Motor neuron (in vitro differentiated cells): ENCODE results near the gene ITPR2. TPM values are rescaled to one million over a fixed set of nuclear protein-coding genes. Genes with fewer than 3 reads are reported as not detected.
A peak's percentile ranks its signal among the peaks of the same experiment; 100 is the strongest.
"Not testable (repeated sequence)": the region's sequence is repeated elsewhere in the genome, so short reads cannot be mapped to it uniquely, and the experiment has no call there.

Source experiments
- ATAC-seq, 8 experiments: fragments of 200-7000 bp; cut with Tn5 transposase; replicated peaks in 6 of 8; 2 replicates each; pipeline ENCODE4 v1.8.0; 2021; ENCODE audit warnings: mild to moderate bottlenecking in 8 of 8, moderate library complexity in 8 of 8
- H3K27ac ChIP-seq, 2 donors: fragments of 250-450 bp; sonication (Bioruptor Pico); 2 replicates each; pipeline ENCODE4 v1.9.0; 2021; ENCODE audit warnings: antibody characterized with exemption in 2 of 2, mild to moderate bottlenecking in 2 of 2, moderate library complexity in 1 of 2
- H3K4me1 ChIP-seq, 2 donors: fragments of 250-450 bp; sonication (Bioruptor Pico); replicated peaks in 1 of 2; 2 replicates each; pipeline ENCODE4 v1.6.1; 2021; ENCODE audit warnings: antibody characterized with exemption in 2 of 2, mild to moderate bottlenecking in 2 of 2, moderate library complexity in 1 of 2
- H3K4me3 ChIP-seq, 5 donors: fragments of 250-450 bp; sonication (Bioruptor Pico); 2 replicates each; pipeline ENCODE4 v1.9.0; 2021; ENCODE audit warnings: antibody characterized with exemption in 5 of 5, mild to moderate bottlenecking in 5 of 5, moderate library complexity in 4 of 5
- WGBS, 10 experiments: fragments of 450-650 bp; shearing (Covaris generic); methylation state at CpG; one replicate each; pipeline ENCODE4 v1.0.0; 2022; 5-methylcytosine and 5-hydroxymethylcytosine counted together
- in situ Hi-C, 9 experiments: fragments of 400-800 bp; cut with MboI; loops; one replicate each; pipeline ENCODE4 v1.15.0; 2021; ENCODE audit warnings: low sequenced_read_pairs in 9 of 9, low pct_unique_long_range_greater_than_20kb in 2 of 9; ENCODE audit not compliant: unreplicated experiment in 9 of 9
- total RNA-seq, 8 experiments: library from RNA; unstranded; fragments of 300-600 nt; gene quantifications; 2 replicates each; pipeline versions ENCODE4 v1.2.3 to v1.2.4, GENCODE V29; 2022

ITPR2 gene
- total RNA-seq, 8 experiments from 2014 or later: 0.27 to 51.5 (median 11.5) TPM

GRCh38 chr12:26736563-26737486 is 96.2 kb downstream of the ITPR2 start:
- in situ Hi-C loops: no loop called here
- Histone ChIP-seq H3K27ac (no peak overlapping the region), H3K4me1 (peaks cover 2 to 3% of the 10 kb centered on the region in 2 donors), H3K4me3 (no peak overlapping the region)
- 79 to 97% (median 87%) methylated on average over 7 to 16 of the region's 16 CpGs for WGBS, 10 experiments
- ATAC-seq: no peak

- Histone ChIP-seq H3K4me3 (no peak overlapping the region), H3K27ac (no peak overlapping the region), H3K4me1 (no peaks in the 10 kb centered on the region)
- ATAC-seq: no peak
- in situ Hi-C loops: no loop called here
- WGBS, 10 experiments: 30 to 80% (median 60%) methylated on average over 1 of the region's 1 CpG; no CpG with 5 or more reads in 3 of the 10 experiments
These were observed 97.8 kb downstream of the ITPR2 start for GRCh38 chr12:26735249-26735639.

- Histone ChIP-seq H3K4me1 (no peaks in the 10 kb centered on the region), H3K27ac (no peak overlapping the region), H3K4me3 (no peak overlapping the region)
- WGBS, 10 experiments: 65 to 100% (median 89%) methylated on average over 1 to 7 of the region's 8 CpGs
- ATAC-seq: no peak
- in situ Hi-C loops: no loop called here
These were observed 98.3 kb downstream of the ITPR2 start for GRCh38 chr12:26734510-26735248.

GRCh38 chr12:26732005-26732908 is 100.7 kb downstream of the ITPR2 start:
- Histone ChIP-seq H3K27ac (no peak overlapping the region), H3K4me3 (no peak overlapping the region), H3K4me1 (no peaks in the 10 kb centered on the region)
- no peak for ATAC-seq
- in situ Hi-C loops: no loop called here
- WGBS, 10 experiments: 79 to 100% (median 92%) methylated on average over 1 to 6 of the region's 6 CpGs

GRCh38 chr12:26730481-26731350 is 102.3 kb downstream of the ITPR2 start:
- in situ Hi-C loops: no loop called here
- no peak overlapping the region for H3K27ac ChIP-seq
- 68 to 96% (median 87%) methylated on average over 4 to 7 of the region's 7 CpGs; no CpG with 5 or more reads in 2 of the 10 experiments for whole genome bisulfite sequencing, 10 experiments
- H3K4me3 ChIP-seq: no peak overlapping the region
- ATAC-seq: no peak
- no peaks in the 10 kb centered on the region for H3K4me1 ChIP-seq

GRCh38 chr12:26729137-26729671 is 103.8 kb downstream of the ITPR2 start:
- peak in 1 of 8 experiments; percentile 14 for ATAC-seq
- H3K4me3 ChIP-seq, H3K4me1 ChIP-seq, in situ Hi-C loops, H3K27ac ChIP-seq: not testable (repeated sequence)
- WGBS, 10 experiments: 50 to 100% (median 80%) methylated on average over 1 of the region's 1 CpG; no CpG with 5 or more reads in 1 of the 10 experiments

GRCh38 chr12:26728205-26729050 is 104.6 kb downstream of the ITPR2 start:
- WGBS, 10 experiments: 33 to 90% (median 66%) methylated on average over 1 to 5 of the region's 5 CpGs; no CpG with 5 or more reads in 1 of the 10 experiments
- in situ Hi-C loops: no loop called here
- no peak overlapping the region for H3K27ac ChIP-seq
- no peak overlapping the region for H3K4me3 ChIP-seq
- H3K4me1 ChIP-seq: no peaks in the 10 kb centered on the region
- ATAC-seq: peak in 2 of 8 experiments; percentile 54 to 70

GRCh38 chr12:26727482-26728204 is 105.4 kb downstream of the ITPR2 start:
- Histone ChIP-seq H3K4me3 (no peak overlapping the region), H3K4me1 (no peaks in the 10 kb centered on the region), H3K27ac (no peak overlapping the region)
- in situ Hi-C loops: no loop called here
- WGBS, 10 experiments: 75 to 96% (median 86%) methylated on average over 2 to 12 of the region's 13 CpGs; no CpG with 5 or more reads in 2 of the 10 experiments
- no peak for ATAC-seq

- in situ Hi-C loops: no loop called here
- no peak for ATAC-seq
- H3K27ac ChIP-seq: no peak overlapping the region
- WGBS, 10 experiments: 69 to 100% (median 100%) methylated on average over 1 to 2 of the region's 2 CpGs; no CpG with 5 or more reads in 2 of the 10 experiments
- no peak overlapping the region for H3K4me3 ChIP-seq
- no peaks in the 10 kb centered on the region for H3K4me1 ChIP-seq
These were observed 106.0 kb downstream of the ITPR2 start for GRCh38 chr12:26726956-26727355.

GRCh38 chr12:26725276-26725916 is 107.6 kb downstream of the ITPR2 start:
- WGBS, 10 experiments: 81 to 100% (median 90%) methylated on average over 1 to 2 of the region's 2 CpGs; no CpG with 5 or more reads in 1 of the 10 experiments
- Histone ChIP-seq H3K4me1 (no peaks in the 10 kb centered on the region), H3K4me3 (no peak overlapping the region), H3K27ac (no peak overlapping the region)
- in situ Hi-C loops: no loop called here
- ATAC-seq: peak in 2 of 8 experiments; percentile 45 to 66
